Urothelium cell line (cell line): ENCODE measurements around the gene BIRC3.
"Not testable (repeated sequence)": the region's sequence is repeated elsewhere in the genome, so short reads cannot be mapped to it uniquely, and the experiment has no call there.

Source experiments
- DNase-seq: peaks from one replicate; pipeline ENCODE4 v3.0.0; 2011; ENCODE audit warnings: low spot score, mixed read lengths
- FAIRE-seq: peaks from 2 replicates; lab custom pipeline; 2011; peaks lifted over from hg19 to GRCh38; lab: Jason Lieb, UNC

Gene BIRC3

DNA sequence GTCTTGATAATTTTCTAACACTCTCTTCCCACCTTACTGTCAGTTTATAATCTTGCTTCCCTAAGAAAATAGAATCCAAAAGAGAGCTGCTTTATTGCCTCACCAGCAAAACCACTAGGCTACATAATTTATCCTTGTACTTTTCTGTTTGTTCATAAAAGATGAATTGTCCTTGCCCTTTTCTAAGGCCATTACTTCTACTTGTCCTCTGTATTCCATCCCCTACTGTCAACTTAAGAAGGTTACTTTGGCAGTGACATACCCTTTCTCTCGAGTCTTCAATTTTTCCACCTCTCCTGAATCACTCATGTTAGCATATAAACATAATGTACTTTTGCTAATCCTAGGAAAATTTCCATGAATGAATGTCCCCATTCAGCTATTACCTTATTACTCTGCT is 47.7 kb downstream of the BIRC3 start:
- FAIRE-seq: no peak

DNA sequence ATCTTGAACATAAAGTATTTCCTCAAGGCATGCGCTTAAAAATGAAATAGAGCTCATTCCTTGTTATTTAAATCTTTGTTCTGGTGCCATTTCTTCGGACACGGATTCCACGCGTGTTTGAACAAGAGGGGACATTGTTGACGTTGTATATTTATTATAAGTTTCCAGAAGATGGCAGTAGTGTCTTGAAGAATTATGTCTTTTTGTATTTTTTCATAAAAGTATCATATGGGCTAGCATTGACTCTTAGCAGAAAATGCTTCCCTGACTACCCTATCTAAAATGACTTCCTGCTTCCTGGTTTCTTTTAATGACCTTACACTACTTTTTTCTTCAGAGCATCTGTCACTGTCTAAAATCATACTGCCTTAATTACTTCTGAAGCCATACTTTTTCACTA is 50.1 kb downstream of the BIRC3 start:
- DNase-seq (no peak), FAIRE-seq (no peak)

More for the DNA sequence above, 47.7 kb downstream of the BIRC3 start:
- no peak for DNase-seq

- DNase-seq: no peak
- no peak for FAIRE-seq
Measured at GRCh38 chr11:102368472-102368871, 51.2 kb downstream of the BIRC3 start.

- not testable (repeated sequence) for FAIRE-seq, DNase-seq
Measured at GRCh38 chr11:102374633-102375424, 57.5 kb downstream of the BIRC3 start.

DNA sequence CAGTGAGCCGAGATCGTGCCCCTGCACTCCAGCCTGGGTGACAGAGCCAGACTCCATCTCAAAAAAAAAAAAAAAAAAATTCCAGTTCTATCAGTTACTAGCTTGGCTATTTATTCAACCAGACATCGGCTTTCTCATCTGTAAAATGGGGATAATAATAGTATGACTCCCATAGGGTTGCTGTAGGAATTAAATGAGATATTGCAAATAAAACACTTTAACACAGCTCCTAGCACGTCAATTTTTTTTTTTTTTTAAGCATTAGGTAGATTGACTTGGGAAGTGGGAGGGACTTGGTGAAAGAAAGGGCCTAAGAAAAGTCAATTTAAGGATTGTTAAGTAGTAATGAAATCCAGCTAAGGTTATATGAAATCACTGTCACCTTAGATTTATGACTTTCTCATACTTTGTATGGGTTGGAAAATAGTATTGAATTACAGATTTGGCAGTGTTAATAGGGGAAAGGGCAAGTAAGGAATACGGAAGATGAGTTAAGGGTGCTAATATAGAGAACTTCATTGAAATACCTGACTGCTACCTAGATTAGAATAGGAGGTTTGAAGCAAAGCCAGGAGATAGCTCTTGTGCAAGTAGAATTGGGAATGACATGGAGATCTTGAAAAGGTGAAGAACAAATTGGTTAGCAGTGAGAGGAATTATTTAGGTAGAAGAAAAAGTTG is 58.6 kb downstream of the BIRC3 start:
- FAIRE-seq (no peak), DNase-seq (no peak)

DNA sequence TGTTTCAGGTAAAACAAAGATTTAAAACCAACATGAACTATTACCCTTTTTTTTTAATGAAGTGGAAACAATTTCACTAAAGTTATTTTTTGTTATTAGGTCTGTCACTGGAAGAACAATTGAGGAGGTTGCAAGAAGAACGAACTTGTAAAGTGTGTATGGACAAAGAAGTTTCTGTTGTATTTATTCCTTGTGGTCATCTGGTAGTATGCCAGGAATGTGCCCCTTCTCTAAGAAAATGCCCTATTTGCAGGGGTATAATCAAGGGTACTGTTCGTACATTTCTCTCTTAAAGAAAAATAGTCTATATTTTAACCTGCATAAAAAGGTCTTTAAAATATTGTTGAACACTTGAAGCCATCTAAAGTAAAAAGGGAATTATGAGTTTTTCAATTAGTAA is 60.6 kb downstream of the BIRC3 start:
- FAIRE-seq (no peak), DNase-seq (no peak)

DNA sequence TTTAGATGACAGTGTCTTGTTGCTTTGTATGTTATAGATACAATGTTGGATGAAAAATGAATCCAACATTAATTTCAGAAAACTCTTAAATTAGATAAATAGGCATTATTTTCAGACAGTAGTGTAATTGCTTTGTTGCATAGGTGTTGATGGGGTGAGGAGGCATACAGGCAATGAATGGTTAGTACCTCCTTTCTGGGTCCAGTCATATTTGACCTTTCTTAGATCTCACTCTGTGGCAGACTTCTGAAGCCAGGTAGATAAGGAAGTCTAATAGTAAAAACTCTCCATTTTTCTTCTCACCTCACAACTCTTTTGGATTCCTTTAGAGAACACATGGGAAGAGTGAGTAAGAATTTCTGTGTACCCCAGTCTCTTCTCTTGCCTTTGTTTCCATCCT is 61.5 kb downstream of the BIRC3 start:
- DNase-seq: no peak
- FAIRE-seq: no peak

GRCh38 chr11:102382384-102382783 is 65.1 kb downstream of the BIRC3 start:
- FAIRE-seq (no peak), DNase-seq (no peak)

DNA sequence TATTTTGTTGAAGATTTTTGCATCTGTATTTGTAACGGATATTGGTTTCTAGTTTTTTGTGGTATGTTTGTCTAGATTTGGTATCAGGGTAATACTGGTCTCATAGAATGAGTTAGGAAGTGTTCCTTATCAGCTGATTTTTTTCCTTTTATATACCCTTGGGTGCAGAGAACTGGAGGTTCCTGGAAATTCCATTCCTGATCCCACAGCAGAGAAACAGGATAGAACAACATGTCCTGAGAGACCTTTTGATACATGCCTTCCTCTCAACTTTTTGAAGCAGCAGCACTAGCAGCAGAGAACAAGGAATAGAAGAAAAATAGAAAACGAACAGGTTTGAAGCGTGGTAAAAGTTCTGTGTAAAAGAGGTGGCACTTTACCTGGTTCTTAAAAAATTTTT is 66.6 kb downstream of the BIRC3 start:
- FAIRE-seq: no peak
- DNase-seq: no peak

- FAIRE-seq: no peak
- DNase-seq: no peak
Measured at GRCh38 chr11:102384419-102385079, 67.3 kb downstream of the BIRC3 start.

DNA sequence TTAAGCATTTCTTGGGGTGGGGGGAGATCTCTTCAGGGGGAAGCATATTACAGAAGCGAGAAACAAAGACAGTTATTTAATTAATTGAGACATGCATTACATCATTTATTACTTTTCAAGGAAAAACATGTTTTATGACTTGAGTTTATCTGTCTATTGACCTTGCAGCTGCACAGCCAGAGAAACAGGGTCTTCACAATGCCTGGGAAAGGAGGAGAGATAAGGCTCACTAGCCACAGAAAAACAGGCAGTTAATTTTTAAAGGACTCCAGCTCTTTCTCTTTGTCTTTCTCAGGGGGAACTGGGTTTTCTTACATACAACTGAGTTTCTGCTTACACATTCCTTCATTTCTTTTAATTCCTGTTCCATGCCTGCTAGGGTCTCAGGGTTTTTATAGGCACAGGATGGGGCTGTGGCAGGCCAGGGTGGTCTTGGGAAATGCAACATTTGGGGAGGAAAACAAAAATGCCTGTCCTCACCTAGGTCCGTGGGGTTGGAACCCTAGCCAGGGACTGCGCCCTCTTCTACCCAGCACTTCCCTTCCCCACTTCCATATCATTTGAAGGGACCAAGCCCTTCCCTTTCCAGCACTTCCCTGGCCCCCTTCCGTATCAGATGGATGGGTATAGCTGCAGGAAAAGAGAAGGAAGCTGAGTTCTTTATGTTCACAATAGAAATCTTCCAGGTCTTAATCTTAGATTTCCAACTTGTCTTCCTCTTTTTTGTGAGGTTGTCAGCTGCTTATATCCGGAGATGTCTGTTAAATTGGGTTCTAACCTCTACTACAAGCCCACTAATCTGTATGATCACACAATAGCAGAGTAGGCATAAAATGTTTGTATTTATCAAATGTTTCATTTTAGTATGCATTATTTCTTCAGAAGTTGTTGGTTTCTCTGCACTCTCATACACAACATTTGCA is 68.1 kb downstream of the BIRC3 start:
- FAIRE-seq: no peak

GRCh38 chr11:102386136-102386734 is 69.0 kb downstream of the BIRC3 start:
- FAIRE-seq: no peak
- no peak for DNase-seq

More for the DNA sequence above, 68.1 kb downstream of the BIRC3 start:
- no peak for DNase-seq

- FAIRE-seq (no peak), DNase-seq (no peak)
Measured at GRCh38 chr11:102387043-102387781, 69.9 kb downstream of the BIRC3 start.
